ENCODE data around the gene SMARCB1. TPM values are rescaled to one million over a fixed set of nuclear protein-coding genes. Genes with fewer than 3 reads are reported as not detected.

The SMARCB1 gene
- total RNA-seq, 1 experiment from 2014 or later = 80.2 TPM

GRCh38 chr22:23832226-23833016 lies 45.7 kb downstream of the SMARCB1 start:
- H2AFZ ChIP-seq = no peak overlapping the region
- TF ChIP-seq CTCF (conservative IDR thresholded peaks at IDR 0.05) = no peak
- TF ChIP-seq EZH2 (IDR thresholded peaks at IDR 0.05; ENCODE audit: low read depth) = no peak
- no TSS peak for BruUV-seq (replicated peaks)
- H3K9me2 ChIP-seq (ENCODE audit: insufficient read depth) = no peaks in the 10 kb centered on the region
- H3K79me2 ChIP-seq (ENCODE audit: low read depth) = no peaks in the 10 kb centered on the region
- no peaks in the 10 kb centered on the region for H3K4me1 ChIP-seq (replicated peaks; ENCODE audit: insufficient read depth)
- H3K4me2 ChIP-seq = no peak overlapping the region
- ChIA-PET CTCF (no interaction called here), POLR2A (ENCODE audit: unreplicated experiment) (no interaction called here)
- no peak overlapping the region for H3K27ac ChIP-seq
- no peaks in the 10 kb centered on the region for H3K9me3 ChIP-seq (ENCODE audit: insufficient read depth, low read depth)
- H4K20me1 ChIP-seq (ENCODE audit: insufficient read depth) = peaks cover 14% of the 10 kb centered on the region
- intact Hi-C loops (cut with micrococcal nuclease; ENCODE audit: unreplicated experiment) = no loop called here
- H3K36me3 ChIP-seq (ENCODE audit: low read depth) = no peaks in the 10 kb centered on the region
- no peak overlapping the region for H3K4me3 ChIP-seq
- no peaks in the 10 kb centered on the region for H3F3A ChIP-seq (ENCODE audit: insufficient read depth, low read depth)
- no peak for DNase-seq
- H3K27me3 ChIP-seq (ENCODE audit: insufficient read depth, low read depth) = no peaks in the 10 kb centered on the region

GRCh38 chr22:23833017-23833751 lies 46.4 kb downstream of the SMARCB1 start:
- Histone ChIP-seq H3K4me2 (no peak overlapping the region), H3K79me2 (ENCODE audit: low read depth) (no peaks in the 10 kb centered on the region), H3K27me3 (ENCODE audit: insufficient read depth, low read depth) (no peaks in the 10 kb centered on the region), H4K20me1 (ENCODE audit: insufficient read depth) (peaks cover 14% of the 10 kb centered on the region), H3K9me2 (ENCODE audit: insufficient read depth) (no peaks in the 10 kb centered on the region), H3K27ac (no peak overlapping the region), H3K36me3 (ENCODE audit: low read depth) (no peaks in the 10 kb centered on the region), H3K9me3 (ENCODE audit: insufficient read depth, low read depth) (no peaks in the 10 kb centered on the region), H3K4me1 (replicated peaks; ENCODE audit: insufficient read depth) (no peaks in the 10 kb centered on the region), H3K4me3 (no peak overlapping the region), H3F3A (ENCODE audit: insufficient read depth, low read depth) (no peaks in the 10 kb centered on the region), H2AFZ (no peak overlapping the region)
- TF ChIP-seq CTCF (conservative IDR thresholded peaks at IDR 0.05) (no peak), EZH2 (IDR thresholded peaks at IDR 0.05; ENCODE audit: low read depth) (no peak)
- POLR2A ChIA-PET (ENCODE audit: unreplicated experiment) = no interaction called here
- BruUV-seq (replicated peaks) = no TSS peak
- intact Hi-C loops (cut with micrococcal nuclease; ENCODE audit: unreplicated experiment) = no loop called here
- DNase-seq = no peak
- CTCF ChIA-PET = no interaction called here

GRCh38 chr22:23833911-23834317 lies 47.1 kb downstream of the SMARCB1 start:
- intact Hi-C loops (cut with micrococcal nuclease; ENCODE audit: unreplicated experiment) = no loop called here
- no peak overlapping the region for H3K4me3 ChIP-seq
- no peaks in the 10 kb centered on the region for H3K27me3 ChIP-seq (ENCODE audit: insufficient read depth, low read depth)
- no peaks in the 10 kb centered on the region for H3K36me3 ChIP-seq (ENCODE audit: low read depth)
- no peak for DNase-seq
- no peaks in the 10 kb centered on the region for H3K4me1 ChIP-seq (replicated peaks; ENCODE audit: insufficient read depth)
- no peaks in the 10 kb centered on the region for H3K9me3 ChIP-seq (ENCODE audit: insufficient read depth, low read depth)
- H3K27ac ChIP-seq = no peak overlapping the region
- no peaks in the 10 kb centered on the region for H3K9me2 ChIP-seq (ENCODE audit: insufficient read depth)
- no peaks in the 10 kb centered on the region for H3K79me2 ChIP-seq (ENCODE audit: low read depth)
- H4K20me1 ChIP-seq (ENCODE audit: insufficient read depth) = peaks cover 14% of the 10 kb centered on the region
- H2AFZ ChIP-seq = no peak overlapping the region
- BruUV-seq (replicated peaks) = no TSS peak
- TF ChIP-seq CTCF (conservative IDR thresholded peaks at IDR 0.05) (no peak), EZH2 (IDR thresholded peaks at IDR 0.05; ENCODE audit: low read depth) (no peak)
- H3K4me2 ChIP-seq = no peak overlapping the region
- ChIA-PET POLR2A (ENCODE audit: unreplicated experiment) (no interaction called here), CTCF (no interaction called here)
- no peaks in the 10 kb centered on the region for H3F3A ChIP-seq (ENCODE audit: insufficient read depth, low read depth)
